Dedifferentiated amniotic fluid mesenchymal stem cell (primary cell): ENCODE data around the gene POU6F2.

Experiments used
- DNase-seq: peaks from one replicate; pipeline ENCODE4 v3.0.0-alpha.2; 2016; ENCODE audit errors: extremely low spot score

Gene POU6F2

GRCh38 chr7:39252916-39253315, 275.2 kb downstream of the POU6F2 start:
- no peak for DNase-seq

GRCh38 chr7:39259391-39260003, 281.8 kb downstream of the POU6F2 start:
- no peak for DNase-seq

- no peak for DNase-seq
Measured at GRCh38 chr7:39260279-39260844, 282.7 kb downstream of the POU6F2 start.

GRCh38 chr7:39261771-39262170, 284.1 kb downstream of the POU6F2 start:
- no peak for DNase-seq

- DNase-seq, result no peak
Measured at GRCh38 chr7:39265641-39266591, 288.2 kb downstream of the POU6F2 start.

GRCh38 chr7:39269034-39269433, 291.3 kb downstream of the POU6F2 start:
- no peak for DNase-seq

GRCh38 chr7:39270018-39270417, 292.3 kb downstream of the POU6F2 start:
- no peak for DNase-seq

- DNase-seq, result no peak
Measured at GRCh38 chr7:39271402-39271801, 293.7 kb downstream of the POU6F2 start.

GRCh38 chr7:39272111-39272510, 294.4 kb downstream of the POU6F2 start:
- no peak for DNase-seq

- no peak for DNase-seq
Measured at GRCh38 chr7:39272691-39273090, 295.0 kb downstream of the POU6F2 start.

GRCh38 chr7:39280337-39280736, 302.6 kb downstream of the POU6F2 start:
- no peak for DNase-seq

GRCh38 chr7:39285256-39285655, 307.5 kb downstream of the POU6F2 start:
- DNase-seq, result no peak

- no peak for DNase-seq
Measured at GRCh38 chr7:39288303-39288702, 310.6 kb downstream of the POU6F2 start.

- no peak for DNase-seq
Measured at GRCh38 chr7:39291628-39292410, 314.1 kb downstream of the POU6F2 start.

- DNase-seq, result no peak
Measured at GRCh38 chr7:39293056-39293823, 315.5 kb downstream of the POU6F2 start.

GRCh38 chr7:39294022-39294421, 316.3 kb downstream of the POU6F2 start:
- no peak for DNase-seq

GRCh38 chr7:39295796-39296195, 318.1 kb downstream of the POU6F2 start:
- no peak for DNase-seq

- DNase-seq, result no peak
Measured at GRCh38 chr7:39299695-39300094, 322.0 kb downstream of the POU6F2 start.

GRCh38 chr7:39300276-39300675, 322.6 kb downstream of the POU6F2 start:
- DNase-seq, result no peak

GRCh38 chr7:39301543-39301942, 323.8 kb downstream of the POU6F2 start:
- no peak for DNase-seq

GRCh38 chr7:39304178-39304577, 326.5 kb downstream of the POU6F2 start:
- no peak for DNase-seq
